GM19099 (cell line): ENCODE results near the gene IL22RA1.

ENCODE experiments used
- POLR2A ChIP-seq: IDR thresholded peaks from 3 replicates; pipeline ENCODE4 v1.6.1; 2011; ENCODE audit warnings: low read depth; ENCODE audit not compliant: insufficient read length; ENCODE audit errors: extremely low read depth

IL22RA1 gene, protein sequence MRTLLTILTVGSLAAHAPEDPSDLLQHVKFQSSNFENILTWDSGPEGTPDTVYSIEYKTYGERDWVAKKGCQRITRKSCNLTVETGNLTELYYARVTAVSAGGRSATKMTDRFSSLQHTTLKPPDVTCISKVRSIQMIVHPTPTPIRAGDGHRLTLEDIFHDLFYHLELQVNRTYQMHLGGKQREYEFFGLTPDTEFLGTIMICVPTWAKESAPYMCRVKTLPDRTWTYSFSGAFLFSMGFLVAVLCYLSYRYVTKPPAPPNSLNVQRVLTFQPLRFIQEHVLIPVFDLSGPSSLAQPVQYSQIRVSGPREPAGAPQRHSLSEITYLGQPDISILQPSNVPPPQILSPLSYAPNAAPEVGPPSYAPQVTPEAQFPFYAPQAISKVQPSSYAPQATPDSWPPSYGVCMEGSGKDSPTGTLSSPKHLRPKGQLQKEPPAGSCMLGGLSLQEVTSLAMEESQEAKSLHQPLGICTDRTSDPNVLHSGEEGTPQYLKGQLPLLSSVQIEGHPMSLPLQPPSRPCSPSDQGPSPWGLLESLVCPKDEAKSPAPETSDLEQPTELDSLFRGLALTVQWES

DNA sequence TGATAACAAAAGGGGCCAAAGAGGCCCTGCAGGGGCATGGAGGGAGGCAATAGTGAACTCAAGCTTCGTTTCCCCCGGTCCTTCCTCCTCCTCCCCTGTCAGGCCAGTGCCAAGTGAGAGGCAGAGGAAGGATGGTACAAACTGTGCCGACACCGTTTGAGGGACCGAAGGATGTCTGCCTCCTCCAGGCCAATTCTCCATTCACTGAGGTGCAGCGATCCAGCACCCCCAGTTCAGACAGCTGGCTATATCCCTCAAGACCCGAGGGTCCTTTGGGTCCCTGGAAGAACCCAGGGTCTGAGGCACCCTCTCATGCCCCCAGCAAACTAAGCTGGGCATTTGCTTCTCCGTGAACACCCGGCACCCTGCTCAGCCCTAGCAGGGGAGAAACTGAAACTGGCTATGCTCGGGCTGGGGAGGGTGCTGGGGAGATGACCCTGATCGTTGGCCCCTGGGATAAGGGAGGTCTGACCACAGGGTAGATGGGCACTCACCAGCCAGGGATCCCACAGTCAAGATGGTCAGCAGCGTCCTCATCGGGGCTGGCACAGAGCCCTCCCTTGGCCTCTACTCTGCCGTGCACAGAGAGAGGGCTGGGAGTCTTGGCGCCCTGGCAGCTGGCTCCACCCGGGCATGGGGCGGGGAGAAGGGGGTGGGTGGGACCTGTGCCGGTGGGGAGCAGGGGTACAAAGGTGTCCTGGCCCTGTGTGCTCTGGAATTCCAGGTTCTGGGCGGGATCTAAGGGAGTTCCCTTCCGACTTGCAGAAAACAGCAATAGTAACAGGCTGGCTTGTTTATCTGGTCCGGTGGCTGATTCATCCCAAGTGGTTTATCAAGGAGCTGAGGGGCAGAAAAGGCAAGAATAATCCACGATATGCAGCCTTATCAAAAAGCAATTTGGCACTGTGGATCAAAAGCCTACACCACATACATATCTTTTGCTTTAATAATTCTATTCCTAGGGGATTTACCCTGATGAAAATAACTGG, at the start of gene IL22RA1:
TSS of gene IL22RA1 (minus strand) at position 595 of the 989 bp plus-strand sequence. CDS start at position 537, 58 bp downstream.
- TF ChIP-seq POLR2A, result no peak

GRCh38 chr1:24191860-24192259, 48.9 kb upstream of the IL22RA1 start:
- TF ChIP-seq POLR2A, result no peak

DNA sequence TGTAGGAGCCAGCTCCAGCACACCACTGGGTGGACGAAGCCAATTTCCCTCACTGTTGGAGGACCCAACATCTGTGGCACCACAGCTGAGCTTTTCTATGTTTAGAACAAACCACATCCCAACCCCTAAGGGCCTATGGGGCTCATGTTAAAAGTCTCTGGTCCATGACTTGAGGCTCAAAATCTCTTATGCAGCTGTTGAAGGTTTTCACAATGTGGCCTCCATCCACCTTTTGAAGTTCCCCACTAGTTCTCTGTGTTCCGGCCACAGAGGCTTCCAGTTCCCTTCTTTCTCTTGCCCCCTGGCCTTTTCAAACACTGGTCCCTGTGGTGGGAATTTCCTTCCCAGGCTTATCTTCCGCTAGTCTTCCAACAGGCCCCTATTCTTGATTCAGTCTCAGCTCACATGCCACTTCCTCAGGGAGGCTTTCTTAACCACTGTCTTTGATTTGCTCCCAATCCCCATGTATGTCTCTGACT, 48.1 kb upstream of the IL22RA1 start:
- no peak for TF ChIP-seq POLR2A

GRCh38 chr1:24189528-24189927, 46.6 kb upstream of the IL22RA1 start:
- no peak for TF ChIP-seq POLR2A

GRCh38 chr1:24186993-24187790, 44.3 kb upstream of the IL22RA1 start, which contains the start of gene IFNLR1:
IFNLR1 (minus strand) TSS chr1:24187289; CDS start chr1:24187248, 41 bp downstream.
- TF ChIP-seq POLR2A, result no peak

DNA sequence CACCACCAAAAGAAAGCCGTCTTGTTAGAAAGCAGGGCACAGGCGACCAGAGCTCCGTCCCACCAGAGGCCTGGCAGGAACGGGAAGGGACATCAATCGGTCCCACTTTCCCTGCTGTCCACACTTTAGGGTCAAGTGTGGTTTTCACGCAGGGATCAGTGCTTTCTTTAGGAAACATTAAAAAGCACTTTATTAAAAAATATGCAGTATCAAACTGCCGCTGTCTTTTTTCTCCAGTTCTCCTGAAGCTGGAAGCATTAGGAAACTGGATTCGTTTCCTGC, 43.7 kb upstream of the IL22RA1 start:
- no peak for TF ChIP-seq POLR2A

DNA sequence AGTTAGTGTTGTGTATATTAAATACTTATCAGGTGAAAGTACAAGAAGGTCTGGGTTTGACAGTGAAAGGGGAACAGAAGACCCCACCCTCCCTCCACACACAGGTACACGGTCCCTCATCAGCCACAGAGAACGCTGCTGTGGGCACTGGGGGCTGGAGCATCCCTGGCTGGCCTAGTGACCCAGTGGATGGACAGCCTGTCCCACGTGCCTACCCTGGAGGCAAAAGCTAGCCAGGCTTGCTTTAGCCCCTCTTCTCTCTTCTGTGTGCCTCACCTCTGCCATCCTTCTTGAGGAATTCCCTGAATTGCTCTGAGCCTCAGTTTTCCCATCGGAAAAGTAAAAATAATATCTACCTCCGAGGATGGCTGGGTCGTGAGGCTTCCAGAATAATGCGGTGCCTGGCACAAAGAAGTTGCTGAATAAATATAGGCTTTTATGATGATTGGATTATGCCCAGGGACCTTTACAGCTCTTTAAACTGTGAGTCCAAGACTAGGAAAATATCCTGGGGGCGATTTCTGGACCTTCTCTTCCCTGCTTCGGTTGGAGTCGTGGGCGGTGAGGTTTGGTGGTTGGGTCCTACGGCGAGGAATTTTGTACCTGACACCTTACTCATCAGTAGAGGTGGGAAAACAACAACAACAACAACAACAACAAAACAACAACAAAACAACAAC, 43.2 kb upstream of the IL22RA1 start:
- TF ChIP-seq POLR2A, result no peak

GRCh38 chr1:24185076-24185475, 42.1 kb upstream of the IL22RA1 start:
- no peak for TF ChIP-seq POLR2A

DNA sequence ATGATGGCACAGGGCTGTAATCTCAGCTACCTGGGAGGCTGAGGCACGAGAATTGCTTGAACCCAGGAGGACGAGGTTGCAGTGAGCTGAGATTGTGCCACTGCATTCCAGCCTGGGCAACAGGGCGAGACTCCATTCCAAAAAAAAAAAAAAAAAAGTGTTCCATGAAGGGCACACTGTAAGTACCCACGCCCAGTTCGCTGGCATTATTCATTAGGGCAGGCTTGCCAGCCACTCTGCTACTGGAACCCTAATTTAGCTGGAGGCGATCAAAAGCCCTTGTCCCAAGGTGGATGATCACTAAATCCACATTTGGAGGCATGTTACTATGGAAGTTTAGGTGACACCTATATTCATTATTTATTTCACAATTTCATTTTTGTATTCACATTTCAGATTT, 39.1 kb upstream of the IL22RA1 start:
- TF ChIP-seq POLR2A, result no peak

DNA sequence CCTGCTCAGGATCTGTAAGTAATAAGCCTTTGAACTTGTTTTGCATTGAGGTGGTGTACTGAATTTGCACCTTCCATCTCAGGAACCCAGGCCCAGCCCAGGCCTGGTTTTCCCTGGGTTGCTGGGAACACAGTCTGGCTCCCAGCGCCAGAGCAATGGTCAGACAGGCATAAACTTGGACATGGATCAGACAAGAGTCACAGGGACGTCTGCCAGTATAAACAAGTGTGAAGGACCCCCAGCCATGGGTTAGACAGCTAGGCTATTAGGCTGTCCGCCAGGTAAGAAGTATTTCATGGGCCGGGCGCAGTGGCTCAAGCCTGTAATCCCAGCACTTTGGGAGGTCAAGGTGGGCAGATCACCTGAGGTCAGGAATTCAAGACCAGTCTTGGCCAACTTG, 38.7 kb upstream of the IL22RA1 start:
- TF ChIP-seq POLR2A, result no peak

DNA sequence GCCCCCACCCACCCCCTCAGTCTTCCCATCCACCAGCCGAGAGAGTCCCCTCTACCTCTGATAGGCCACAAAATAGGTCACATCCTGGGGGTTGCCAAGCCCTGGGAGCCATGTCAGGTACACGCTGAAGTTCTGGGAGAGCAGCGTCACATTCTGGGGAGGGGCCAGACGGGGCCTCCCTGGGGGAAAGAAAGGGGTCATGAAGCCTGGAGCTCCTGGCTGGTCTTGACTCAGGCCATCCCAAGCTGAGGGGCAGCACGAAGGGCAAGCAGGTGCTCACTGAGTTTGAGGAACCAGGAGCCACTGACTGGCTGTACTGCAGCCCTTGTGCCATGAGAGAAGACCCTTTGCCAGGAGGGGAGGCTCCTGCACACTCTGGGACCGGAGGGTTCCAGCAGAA, 37.7 kb upstream of the IL22RA1 start:
- no peak for TF ChIP-seq POLR2A

DNA sequence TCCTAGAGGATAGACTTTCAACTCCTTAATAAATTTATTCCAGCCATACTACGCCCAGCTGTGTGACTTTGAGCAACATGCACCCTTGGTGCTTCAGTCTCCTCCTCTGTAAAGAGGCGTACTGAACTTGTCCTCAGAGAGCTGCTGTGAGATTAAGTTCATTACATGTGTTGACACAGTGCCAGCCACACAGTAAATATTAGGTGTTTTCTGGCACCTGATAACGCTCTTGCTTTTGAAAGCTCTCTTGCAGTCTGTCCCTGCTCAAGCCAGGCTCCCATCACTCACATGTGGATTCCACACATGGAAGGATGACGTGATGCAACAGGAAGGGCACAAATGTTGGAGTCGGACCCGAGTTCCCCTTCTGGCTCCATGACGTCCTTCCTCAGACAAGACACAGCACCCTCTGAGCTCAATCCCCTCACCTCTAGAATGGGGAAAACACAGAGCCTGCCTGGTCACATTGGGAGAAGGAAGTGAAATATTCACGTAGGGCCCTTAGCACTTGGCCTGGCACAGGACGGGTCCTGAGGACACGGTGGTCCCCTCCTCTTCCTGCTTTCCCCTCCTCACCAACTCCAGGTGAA, 36.4 kb upstream of the IL22RA1 start:
- no peak for TF ChIP-seq POLR2A

DNA sequence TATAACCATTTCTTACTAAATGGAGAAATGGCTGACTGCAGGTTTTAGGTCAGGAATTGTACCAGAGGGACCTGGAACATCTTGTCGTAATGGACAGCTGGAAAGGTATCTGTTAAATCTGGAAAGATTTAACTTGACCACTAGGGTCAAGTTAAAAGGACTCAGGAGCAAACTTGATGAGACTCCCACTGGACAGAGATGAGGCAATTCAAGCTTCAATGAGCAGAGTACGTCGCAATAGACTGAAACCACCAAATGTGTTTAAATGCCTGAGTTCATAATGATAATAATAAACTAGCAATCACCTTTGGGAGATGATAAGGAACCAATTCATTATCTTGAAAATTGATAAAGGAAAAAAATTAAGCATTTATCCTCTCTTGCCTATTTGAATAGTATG, 35.5 kb upstream of the IL22RA1 start:
- TF ChIP-seq POLR2A, result no peak

- no peak for TF ChIP-seq POLR2A
Measured at GRCh38 chr1:24177161-24177560, 34.2 kb upstream of the IL22RA1 start.

DNA sequence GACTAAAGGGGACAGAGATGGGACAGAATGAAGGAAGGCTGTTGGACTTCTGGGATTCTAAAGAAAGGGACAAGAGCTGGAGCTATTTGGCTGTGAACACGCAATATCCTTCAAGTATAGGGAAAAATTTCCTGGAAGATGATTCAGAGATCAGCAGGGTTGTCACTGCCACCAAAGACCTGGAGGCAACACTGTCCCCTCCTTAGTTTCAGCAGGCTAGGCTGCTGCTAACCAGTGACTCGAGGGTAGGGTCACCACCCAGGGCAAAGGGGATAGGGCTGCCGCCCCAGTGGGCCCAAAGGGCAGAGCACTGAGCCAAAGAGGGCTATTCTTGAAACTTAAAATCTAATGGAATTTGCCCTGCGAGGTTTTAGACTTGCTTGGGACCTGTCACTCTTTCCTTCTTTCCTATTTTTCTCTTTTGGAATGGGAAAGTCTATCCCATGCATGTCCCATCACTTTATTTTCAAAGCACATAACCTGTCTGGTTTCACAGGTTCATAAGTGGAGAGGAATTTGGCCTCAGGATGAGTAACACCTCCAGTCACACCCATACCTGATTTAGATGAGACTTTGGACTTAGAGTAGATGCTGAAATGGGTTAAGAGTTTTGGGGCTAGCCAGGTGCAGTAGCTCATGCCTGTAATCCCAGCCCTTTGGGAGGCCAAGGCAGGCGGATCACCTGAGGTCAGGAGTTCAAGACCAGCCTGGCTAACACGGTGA, 32.3 kb upstream of the IL22RA1 start:
- TF ChIP-seq POLR2A, result no peak
